ENCODE data around the gene LHPP.

LHPP gene

GRCh38 chr10:124521429-124521871 lies 59.8 kb downstream of the LHPP start:
- no peak for DNase-seq (ENCODE audit: low read depth in 3 of 3)

GRCh38 chr10:124522131-124522932 lies 60.7 kb downstream of the LHPP start:
- no peak for DNase-seq (ENCODE audit: low read depth in 3 of 3)

- no peak for DNase-seq (ENCODE audit: low read depth in 3 of 3)
Measured at GRCh38 chr10:124522933-124523871, 61.6 kb downstream of the LHPP start.

GRCh38 chr10:124523901-124524300 lies 62.3 kb downstream of the LHPP start:
- no peak for DNase-seq (ENCODE audit: low read depth in 3 of 3)

GRCh38 chr10:124524991-124525653 lies 63.5 kb downstream of the LHPP start:
- DNase-seq (ENCODE audit: low read depth in 3 of 3) = no peak

- no peak for DNase-seq (ENCODE audit: low read depth in 3 of 3)
Measured at GRCh38 chr10:124525751-124526600, 64.4 kb downstream of the LHPP start.

- no peak for DNase-seq (ENCODE audit: low read depth in 3 of 3)
Measured at GRCh38 chr10:124526621-124527267, 65.1 kb downstream of the LHPP start.

- DNase-seq (ENCODE audit: low read depth in 3 of 3) = no peak
Measured at GRCh38 chr10:124527874-124528395, 66.3 kb downstream of the LHPP start.

- no peak for DNase-seq (ENCODE audit: low read depth in 3 of 3)
Measured at GRCh38 chr10:124529661-124530214, 68.1 kb downstream of the LHPP start.

- peak; percentile 78 to 80 (median 80) for DNase-seq (ENCODE audit: low read depth in 3 of 3)
Measured at GRCh38 chr10:124530215-124530665, 68.6 kb downstream of the LHPP start.

GRCh38 chr10:124530816-124531215 lies 69.2 kb downstream of the LHPP start:
- DNase-seq (ENCODE audit: low read depth in 3 of 3) = no peak

- DNase-seq (ENCODE audit: low read depth in 3 of 3) = no peak
Measured at GRCh38 chr10:124532106-124532641, 70.6 kb downstream of the LHPP start.

GRCh38 chr10:124532788-124533187 lies 71.2 kb downstream of the LHPP start:
- no peak for DNase-seq (ENCODE audit: low read depth in 3 of 3)

GRCh38 chr10:124533266-124533665 lies 71.6 kb downstream of the LHPP start:
- DNase-seq (ENCODE audit: low read depth in 3 of 3) = no peak

- DNase-seq (ENCODE audit: low read depth in 3 of 3) = no peak
Measured at GRCh38 chr10:124534231-124534798, 72.7 kb downstream of the LHPP start.

GRCh38 chr10:124534826-124535601 lies 73.4 kb downstream of the LHPP start:
- DNase-seq (ENCODE audit: low read depth in 3 of 3) = no peak

GRCh38 chr10:124535731-124536495 lies 74.3 kb downstream of the LHPP start:
- no peak for DNase-seq (ENCODE audit: low read depth in 3 of 3)
